SU-DHL-6 (cell line): ENCODE measurements around the gene PSME3IP1.

ENCODE experiments used
- H2AFZ ChIP-seq: fragments of 200-600 bp; sonication (generic); 2 replicates; pipeline ENCODE4 v1.6.1; 2014; ENCODE audit warnings: low read depth, mild to moderate bottlenecking, moderate library complexity, mixed read lengths, antibody characterized with exemption, low read length; ENCODE audit not compliant: severe bottlenecking
- H3F3A ChIP-seq: fragments of 200-600 bp; shearing (Covaris generic); 2 replicates; pipeline ENCODE4 v1.6.0; 2016; ENCODE audit warnings: antibody characterized with exemption, mild to moderate bottlenecking; ENCODE audit not compliant: insufficient read depth
- H3K27ac ChIP-seq: fragments of 200-600 bp; sonication (generic); 2 replicates; pipeline ENCODE4 v1.5.1; 2016; ENCODE audit warnings: low read depth, mild to moderate bottlenecking, low read length, moderate library complexity, mixed read lengths
- H3K27me3 ChIP-seq: fragments of 200-600 bp; sonication (generic), shearing (Covaris generic); 2 replicates; pipeline ENCODE4 v1.6.0; 2014; ENCODE audit warnings: mild to moderate bottlenecking, low read length
- H3K36me3 ChIP-seq: fragments of 200-600 bp; sonication (generic); 2 replicates; pipeline ENCODE4 v1.6.1; 2014; ENCODE audit warnings: mild to moderate bottlenecking, low read length, mixed read lengths
- H3K4me2 ChIP-seq: fragments of 300-600, 200-600 bp; shearing (Covaris generic), sonication (generic); 2 replicates; pipeline ENCODE4 v1.6.0; 2014; ENCODE audit warnings: low read length, low read depth, mild to moderate bottlenecking; ENCODE audit not compliant: poor library complexity, severe bottlenecking
- H3K4me3 ChIP-seq: fragments of 200-600 bp; sonication (generic); 2 replicates; pipeline ENCODE4 v1.5.1; 2014; ENCODE audit warnings: antibody characterized with exemption, low read length, mild to moderate bottlenecking, mixed read lengths; ENCODE audit not compliant: insufficient read depth, poor library complexity, severe bottlenecking
- H3K79me2 ChIP-seq: fragments of 200-600 bp; sonication (generic); 2 replicates; pipeline ENCODE4 v1.6.1; 2014; ENCODE audit warnings: mild to moderate bottlenecking, low read length, moderate library complexity; ENCODE audit not compliant: insufficient read depth
- H3K9ac ChIP-seq: fragments of 200-600 bp; sonication (generic); 2 replicates; pipeline ENCODE4 v1.7.0; 2014; ENCODE audit warnings: mild to moderate bottlenecking, low read length
- H3K9me2 ChIP-seq: fragments of 200-600 bp; sonication (generic); replicated peaks from 2 replicates; pipeline ENCODE4 v1.6.1; 2014; ENCODE audit warnings: low read length; ENCODE audit not compliant: insufficient read depth
- H3K9me3 ChIP-seq: fragments of 200-600 bp; sonication (generic); 2 replicates; pipeline ENCODE4 v1.6.1; 2014; ENCODE audit warnings: low read length, mixed read lengths; ENCODE audit not compliant: insufficient read depth
- H4K20me1 ChIP-seq: fragments of 200-600 bp; sonication (generic); 2 replicates; pipeline ENCODE4 v1.6.1; 2014; ENCODE audit warnings: low read depth, mild to moderate bottlenecking, antibody characterized with exemption, low read length, moderate library complexity, mixed read lengths
- EZH2phosphoT487 ChIP-seq: fragments of 200-600 bp; sonication (generic), shearing (Covaris generic); conservative IDR thresholded peaks from 2 replicates; pipeline ENCODE4 v1.6.1; 2018; ENCODE audit warnings: mild to moderate bottlenecking, antibody characterized with exemption, low read length, moderate library complexity, mixed read lengths
- TF ChIP-seq, protein P1 (sequence below): fragments of 200-600 bp; sonication (generic); IDR thresholded peaks from one replicate; pipeline ENCODE4 v1.5.1; 2017; ENCODE audit warnings: antibody characterized with exemption, mild to moderate bottlenecking, low read length, moderate library complexity; ENCODE audit not compliant: insufficient read depth, poor library complexity, severe bottlenecking

PSME3IP1 gene

GRCh38 chr16:57134982-57135381, 50.9 kb downstream of the PSME3IP1 start:
- Histone ChIP-seq H4K20me1 (no peaks in the 10 kb centered on the region), H2AFZ (no peak overlapping the region), H3K79me2 (no peaks in the 10 kb centered on the region), H3K36me3 (no peaks in the 10 kb centered on the region), H3K9ac (no peak overlapping the region), H3K4me3 (no peak overlapping the region), H3F3A (no peaks in the 10 kb centered on the region), H3K27ac (no peak overlapping the region), H3K27me3 (no peaks in the 10 kb centered on the region), H3K4me2 (no peak overlapping the region), H3K9me3 (no peaks in the 10 kb centered on the region), H3K9me2 (no peaks in the 10 kb centered on the region)
- TF ChIP-seq EZH2phosphoT487: no peak
- TF ChIP-seq, protein P1, sequence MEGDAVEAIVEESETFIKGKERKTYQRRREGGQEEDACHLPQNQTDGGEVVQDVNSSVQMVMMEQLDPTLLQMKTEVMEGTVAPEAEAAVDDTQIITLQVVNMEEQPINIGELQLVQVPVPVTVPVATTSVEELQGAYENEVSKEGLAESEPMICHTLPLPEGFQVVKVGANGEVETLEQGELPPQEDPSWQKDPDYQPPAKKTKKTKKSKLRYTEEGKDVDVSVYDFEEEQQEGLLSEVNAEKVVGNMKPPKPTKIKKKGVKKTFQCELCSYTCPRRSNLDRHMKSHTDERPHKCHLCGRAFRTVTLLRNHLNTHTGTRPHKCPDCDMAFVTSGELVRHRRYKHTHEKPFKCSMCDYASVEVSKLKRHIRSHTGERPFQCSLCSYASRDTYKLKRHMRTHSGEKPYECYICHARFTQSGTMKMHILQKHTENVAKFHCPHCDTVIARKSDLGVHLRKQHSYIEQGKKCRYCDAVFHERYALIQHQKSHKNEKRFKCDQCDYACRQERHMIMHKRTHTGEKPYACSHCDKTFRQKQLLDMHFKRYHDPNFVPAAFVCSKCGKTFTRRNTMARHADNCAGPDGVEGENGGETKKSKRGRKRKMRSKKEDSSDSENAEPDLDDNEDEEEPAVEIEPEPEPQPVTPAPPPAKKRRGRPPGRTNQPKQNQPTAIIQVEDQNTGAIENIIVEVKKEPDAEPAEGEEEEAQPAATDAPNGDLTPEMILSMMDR: no peak

DNA sequence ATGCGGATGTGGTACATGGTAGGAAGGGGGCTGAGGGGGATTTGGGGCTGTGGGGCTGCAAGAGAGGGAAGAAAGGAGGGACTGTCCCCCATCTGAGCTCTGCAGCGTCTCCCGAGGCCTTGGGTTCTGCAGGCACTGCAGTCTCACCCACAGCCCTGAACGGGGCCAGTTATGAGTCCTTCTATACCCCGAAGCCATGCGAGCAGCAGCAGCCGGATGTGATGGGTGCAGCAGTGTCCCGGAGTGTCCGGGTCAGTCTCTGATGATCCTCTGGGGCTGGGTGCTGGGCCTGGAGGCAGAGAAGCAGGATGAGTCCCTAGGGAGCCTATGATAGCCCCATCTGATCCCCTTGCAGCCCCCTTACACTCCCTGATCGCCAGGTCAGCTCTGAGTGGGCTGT, 52.0 kb downstream of the PSME3IP1 start:
- no peak for TF ChIP-seq EZH2phosphoT487
- TF ChIP-seq, protein P1: no peak
- H3K36me3 ChIP-seq: no peaks in the 10 kb centered on the region
- H3K4me2 ChIP-seq: no peak overlapping the region
- no peak overlapping the region for H3K4me3 ChIP-seq
- H3K9me2 ChIP-seq: no peaks in the 10 kb centered on the region
- no peak overlapping the region for H3K9ac ChIP-seq
- H3K27me3 ChIP-seq: no peaks in the 10 kb centered on the region
- H3K9me3 ChIP-seq: no peaks in the 10 kb centered on the region
- no peaks in the 10 kb centered on the region for H4K20me1 ChIP-seq
- no peak overlapping the region for H2AFZ ChIP-seq
- H3K27ac ChIP-seq: no peak overlapping the region
- no peaks in the 10 kb centered on the region for H3K79me2 ChIP-seq
- no peaks in the 10 kb centered on the region for H3F3A ChIP-seq

- Histone ChIP-seq H2AFZ (no peak overlapping the region), H3K4me2 (no peak overlapping the region), H3K4me3 (no peak overlapping the region), H3K9me2 (no peaks in the 10 kb centered on the region), H3K27ac (no peak overlapping the region), H4K20me1 (no peaks in the 10 kb centered on the region), H3K36me3 (no peaks in the 10 kb centered on the region), H3K27me3 (no peaks in the 10 kb centered on the region), H3F3A (no peaks in the 10 kb centered on the region), H3K9me3 (no peaks in the 10 kb centered on the region), H3K9ac (no peak overlapping the region), H3K79me2 (no peaks in the 10 kb centered on the region)
- TF ChIP-seq EZH2phosphoT487: no peak
- TF ChIP-seq, protein P1: no peak
Measured at GRCh38 chr16:57133031-57133430, 52.8 kb downstream of the PSME3IP1 start.
